D721Med (cell line): ENCODE data around the gene CD180.

Source experiments
- DNase-seq: peaks from one replicate; pipeline ENCODE4 v3.0.0; 2011; ENCODE audit warnings: low spot score; ENCODE audit not compliant: insufficient read length
- FAIRE-seq: peaks from 2 replicates; lab custom pipeline; 2011; peaks lifted over from hg19 to GRCh38; lab: Jason Lieb, UNC
- CTCF ChIP-seq: IDR thresholded peaks from 2 replicates; pipeline ENCODE4 v1.5.1; 2012; ENCODE audit warnings: mild to moderate bottlenecking, control low read depth; ENCODE audit not compliant: insufficient read depth; ENCODE audit errors: missing control alignments

CD180 gene

GRCh38 chr5:67168069-67168468, 28.5 kb downstream of the CD180 start:
- TF ChIP-seq CTCF: no peak
- DNase-seq (no peak), FAIRE-seq (no peak)

- FAIRE-seq (no peak), DNase-seq (no peak)
- TF ChIP-seq CTCF: no peak
Observed at GRCh38 chr5:67166460-67167285, 29.9 kb downstream of the CD180 start.

GRCh38 chr5:67165526-67166459, 30.8 kb downstream of the CD180 start:
- no peak for DNase-seq
- TF ChIP-seq CTCF: peak; percentile 17
- FAIRE-seq: no peak

- no peak for TF ChIP-seq CTCF
- DNase-seq: no peak
- FAIRE-seq: no peak
Observed at GRCh38 chr5:67164856-67165525, 31.6 kb downstream of the CD180 start.

- TF ChIP-seq CTCF: no peak
- FAIRE-seq: no peak
- no peak for DNase-seq
Observed at GRCh38 chr5:67163863-67164595, 32.6 kb downstream of the CD180 start.

- no peak for FAIRE-seq
- no peak for DNase-seq
- no peak for TF ChIP-seq CTCF
Observed at GRCh38 chr5:67163231-67163756, 33.3 kb downstream of the CD180 start.
